Stomach (tissue), 9 donors: ENCODE results near the gene PRLR. TPM values are rescaled to one million over a fixed set of nuclear protein-coding genes. Genes with fewer than 3 reads are reported as not detected.

Source experiments
- DNase-seq, 2 donors: peaks; one replicate each; pipeline versions ENCODE4 v3.0.0 to v3.0.0-alpha.2; 2013 to 2019
- H3K27ac ChIP-seq, 5 donors: fragments of 200-600 bp in 4 of 5; sonication (generic) in 4 of 5; one replicate each; pipeline ENCODE4 v1.5.1; 2013 to 2019; ENCODE audit warnings: mild to moderate bottlenecking in 1 of 5, moderate library complexity in 1 of 5
- H3K27me3 ChIP-seq, 3 donors: fragments of 200-600 bp; sonication (generic); one replicate each; pipeline ENCODE4 v1.5.1; 2017 to 2019; ENCODE audit warnings: mixed run types in 1 of 3
- H3K36me3 ChIP-seq, 4 donors: fragments of 200-600 bp; sonication (generic); 1 replicate in 3 of 4; 2 replicates in 1 of 4; pipeline ENCODE4 v1.5.1; 2016 to 2019
- H3K4me1 ChIP-seq, 4 donors: fragments of 200-600 bp; sonication (generic); one replicate each; pipeline ENCODE4 v1.5.1; 2016 to 2019
- H3K4me3 ChIP-seq, 4 donors: fragments of 200-600 bp; sonication (generic) in 3 of 4; one replicate each; pipeline ENCODE4 v1.5.1; 2016 to 2019; ENCODE audit warnings: mild to moderate bottlenecking in 1 of 4
- H3K9me3 ChIP-seq, 4 donors: fragments of 200-600 bp; sonication (generic); one replicate each; pipeline ENCODE4 v1.5.1; 2016 to 2019
- CTCF ChIP-seq, 7 experiments: fragments of 450-650 bp in 4 of 7; fragments of 200-600 bp in 3 of 7; sonication (generic) in 3 of 7; IDR thresholded peaks; one replicate each; pipeline ENCODE4 v1.5.1; 2016 to 2019; ENCODE audit warnings: antibody characterized with exemption in 7 of 7, control low read depth in 2 of 7, mild to moderate bottlenecking in 1 of 7
- EP300 ChIP-seq: sonication (generic); formaldehyde crosslinking; IDR thresholded peaks from one replicate; pipeline ENCODE4 v1.6.1; 2017; ENCODE audit warnings: antibody characterized with exemption
- POLR2A ChIP-seq, 4 donors: fragments of 450-650 bp; IDR thresholded peaks; one replicate each; pipeline ENCODE4 v1.6.1; 2016; ENCODE audit warnings: antibody characterized with exemption in 4 of 4, control low read depth in 2 of 4, mild to moderate bottlenecking in 1 of 4, moderate library complexity in 1 of 4
- POLR2AphosphoS5 ChIP-seq, 3 donors: sonication (generic); formaldehyde crosslinking; IDR thresholded peaks; one replicate each; pipeline ENCODE4 v1.6.1; 2016; ENCODE audit warnings: antibody characterized with exemption in 3 of 3
- WGBS, 5 donors: extraction: QIAGEN DNeasy Blood & Tissue Kit in 3 of 5; methylation state at CpG; one replicate each; pipeline versions ENCODE4 v1.1.5 to v1.1.7; 2013 to 2018; 5-methylcytosine and 5-hydroxymethylcytosine counted together
- intact Hi-C: fragments of 100-400 bp; cut with DNase I; formaldehyde crosslinking; loops from one replicate; pipeline ENCODE4 v1.15.1; 2023; ENCODE audit warnings: low total_unique reads
- polyA plus RNA-seq, 3 donors: library from polyadenylated mRNA; stranded (reverse); fragments of 200-250 nt; gene quantifications; one replicate each; pipeline ENCODE4 v1.2.3, GENCODE V29; 2013
- total RNA-seq, 5 donors: library from RNA; depleted of rRNA; stranded (reverse); fragments of >200 nt; gene quantifications; one replicate each; pipeline versions ENCODE4 v1.1.0 to v1.2.3, GENCODE V29; 2014 to 2016
- donor health status: healthy with polysubstance abuse.
- donor health status: Bipolar disorder and iron deficiency.
- donor health status: healthy.

PRLR gene
- total and polyA plus RNA-seq, 8 donors = 0.56 to 33.2 (median 4.5) TPM; not detected in 1

GRCh38 chr5:35244171-35244570, 13.9 kb upstream of the PRLR start:
- whole genome bisulfite sequencing, 5 donors = 90 to 95% (median 92%) methylated on average over 1 of the region's 1 CpG
- Histone ChIP-seq H3K4me3 (no peak overlapping the region), H3K9me3 (no peaks in the 10 kb centered on the region), H3K4me1 (peaks cover 15 to 27% (median 18%) of the 10 kb centered on the region in 4 donors), H3K27me3 (no peaks in the 10 kb centered on the region), H3K27ac (no peak overlapping the region), H3K36me3 (no peaks in the 10 kb centered on the region)
- DNase-seq = no peak
- intact Hi-C loops = no loop called here
- TF ChIP-seq POLR2AphosphoS5 (IDR thresholded peaks at IDR 0.05) = no peak
- TF ChIP-seq POLR2A (IDR thresholded peaks at IDR 0.05) = no peak
- TF ChIP-seq CTCF (IDR thresholded peaks at IDR 0.05) = no peak
- TF ChIP-seq EP300 = no peak

GRCh38 chr5:35242702-35243258, 12.5 kb upstream of the PRLR start:
- Histone ChIP-seq H3K4me1 (peaks cover 15 to 29% (median 23%) of the 10 kb centered on the region in 4 donors), H3K4me3 (no peak overlapping the region), H3K27me3 (no peaks in the 10 kb centered on the region), H3K27ac (no peak overlapping the region), H3K9me3 (no peaks in the 10 kb centered on the region), H3K36me3 (no peaks in the 10 kb centered on the region)
- DNase-seq = no peak
- 71 to 79% (median 74%) methylated on average over 4 of the region's 4 CpGs for WGBS, 5 donors
- intact Hi-C loops = no loop called here
- TF ChIP-seq CTCF (IDR thresholded peaks at IDR 0.05) = no peak
- TF ChIP-seq EP300 = no peak
- TF ChIP-seq POLR2A (IDR thresholded peaks at IDR 0.05) = no peak
- TF ChIP-seq POLR2AphosphoS5 (IDR thresholded peaks at IDR 0.05) = no peak

GRCh38 chr5:35240892-35241291, 10.6 kb upstream of the PRLR start:
- WGBS, 5 donors = 87 to 97% (median 92%) methylated on average over 1 of the region's 1 CpG
- TF ChIP-seq EP300 (no peak), CTCF (IDR thresholded peaks at IDR 0.05) (no peak), POLR2A (IDR thresholded peaks at IDR 0.05) (no peak), POLR2AphosphoS5 (IDR thresholded peaks at IDR 0.05) (no peak)
- H3K36me3 ChIP-seq = no peaks in the 10 kb centered on the region
- H3K9me3 ChIP-seq = no peaks in the 10 kb centered on the region
- no peak overlapping the region for H3K4me3 ChIP-seq
- H3K4me1 ChIP-seq = peaks cover 0 to 10% (median 8%) of the 10 kb centered on the region in 4 donors
- no peak overlapping the region for H3K27ac ChIP-seq
- no peaks in the 10 kb centered on the region for H3K27me3 ChIP-seq
- intact Hi-C loops = no loop called here
- no peak for DNase-seq

GRCh38 chr5:35239911-35240610, 9.8 kb upstream of the PRLR start:
- Histone ChIP-seq H3K27me3 (no peaks in the 10 kb centered on the region), H3K4me1 (peaks cover 0 to 13% (median 10%) of the 10 kb centered on the region in 4 donors), H3K36me3 (no peaks in the 10 kb centered on the region), H3K27ac (no peak overlapping the region), H3K9me3 (no peaks in the 10 kb centered on the region), H3K4me3 (no peak overlapping the region)
- DNase-seq = peak in 1 of 2 donors; percentile 31
- TF ChIP-seq CTCF (IDR thresholded peaks at IDR 0.05) (no peak), POLR2A (IDR thresholded peaks at IDR 0.05) (no peak), EP300 (no peak), POLR2AphosphoS5 (IDR thresholded peaks at IDR 0.05) (no peak)
- 83 to 96% (median 88%) methylated on average over 2 of the region's 2 CpGs for WGBS, 5 donors
- intact Hi-C loops = no loop called here
